UCSD-AML1 (cell line): Measurements from ENCODE around the gene OR10X1.

Experiments used
- DNase-seq: peaks from one replicate; lab custom pipeline; 2025; ENCODE audit not compliant: unreplicated experiment; lab: John Stamatoyannopoulos, UW

Gene OR10X1, protein sequence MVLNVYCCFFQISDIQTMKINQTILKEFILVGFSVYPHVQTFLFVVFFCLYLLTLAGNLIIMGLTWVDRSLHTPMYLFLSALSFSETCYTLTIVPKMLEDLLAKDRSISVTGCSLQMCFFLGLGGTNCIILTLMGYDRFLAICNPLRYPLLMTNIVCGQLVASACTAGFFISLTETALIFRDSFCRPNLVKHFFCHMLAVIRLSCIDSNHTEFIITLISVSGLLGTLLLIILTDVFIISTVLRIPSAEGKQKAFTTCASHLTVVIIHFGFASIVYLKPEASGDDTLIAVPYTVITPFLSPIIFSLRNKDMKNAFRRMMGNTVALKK

DNA sequence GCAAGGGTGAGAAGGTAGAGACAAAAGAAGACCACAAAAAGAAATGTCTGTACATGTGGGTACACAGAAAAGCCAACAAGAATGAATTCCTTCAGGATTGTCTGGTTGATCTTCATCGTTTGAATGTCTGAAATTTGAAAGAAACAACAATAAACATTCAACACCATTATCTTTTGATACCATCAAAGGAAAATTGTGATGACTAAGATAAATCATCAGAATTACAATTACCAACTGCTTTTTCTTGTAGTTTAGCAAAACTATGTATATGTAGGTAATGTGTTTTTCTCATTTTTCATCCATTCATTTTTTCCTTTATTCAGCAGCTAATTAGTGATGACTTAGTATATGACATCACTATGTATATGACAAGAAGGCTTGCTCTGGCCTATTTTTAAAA is at the start of gene OR10X1:
Gene OR10X1, minus strand, starts transcription at position 167 of the 400 bp plus-strand sequence. Its CDS starts 0 bp downstream, at position 167.
- DNase-seq = no peak

GRCh38 chr1:158613764-158614163 is 34.1 kb upstream of the OR10X1 start:
- no peak for DNase-seq

- no peak for DNase-seq
These were observed 32.2 kb upstream of the OR10X1 start for GRCh38 chr1:158611916-158612315.

DNA sequence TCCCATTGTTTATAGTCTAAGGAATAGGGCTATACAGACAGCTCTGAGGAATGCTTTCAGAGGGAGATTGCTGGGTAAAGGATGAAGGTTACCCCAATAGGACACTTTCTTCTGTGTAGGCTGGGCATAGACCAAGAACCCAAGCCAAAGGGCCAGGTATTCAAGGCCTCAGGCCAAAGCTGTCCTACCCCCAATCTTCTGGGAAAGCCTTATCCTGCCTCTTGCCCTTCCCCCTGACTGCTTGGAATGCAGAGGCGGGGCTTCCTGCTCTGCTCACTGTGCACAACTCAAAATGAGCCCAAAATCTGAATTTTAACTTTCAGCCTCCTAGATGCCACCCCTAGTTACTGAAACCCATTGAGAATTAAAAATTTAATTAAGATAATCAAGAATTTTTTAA is 27.6 kb upstream of the OR10X1 start:
- no peak for DNase-seq

DNA sequence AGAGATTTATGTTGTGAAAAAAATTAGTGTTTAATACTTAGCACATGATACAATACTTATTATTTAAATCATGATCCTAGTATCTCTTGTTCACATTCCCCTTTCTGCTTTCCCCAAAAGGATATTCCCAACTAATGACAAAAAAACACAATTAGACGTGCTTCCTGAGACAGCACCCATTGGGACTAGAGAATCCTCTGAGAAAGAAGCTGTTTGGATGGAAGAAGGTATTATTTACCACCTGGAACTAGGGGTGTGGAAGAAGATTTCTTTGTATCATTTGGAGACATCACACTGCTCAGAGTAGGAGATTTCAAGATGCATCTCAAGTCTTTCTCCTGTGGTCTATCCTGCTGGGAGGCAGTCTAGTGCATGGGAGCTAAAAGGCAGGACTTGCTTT is 25.3 kb upstream of the OR10X1 start, which contains the start of gene OR10Z1:
Gene OR10Z1, plus strand, starts transcription at position 301 of the 400 bp plus-strand sequence. CDS start 1,171 bp downstream, outside the sequence.
- DNase-seq = no peak

DNA sequence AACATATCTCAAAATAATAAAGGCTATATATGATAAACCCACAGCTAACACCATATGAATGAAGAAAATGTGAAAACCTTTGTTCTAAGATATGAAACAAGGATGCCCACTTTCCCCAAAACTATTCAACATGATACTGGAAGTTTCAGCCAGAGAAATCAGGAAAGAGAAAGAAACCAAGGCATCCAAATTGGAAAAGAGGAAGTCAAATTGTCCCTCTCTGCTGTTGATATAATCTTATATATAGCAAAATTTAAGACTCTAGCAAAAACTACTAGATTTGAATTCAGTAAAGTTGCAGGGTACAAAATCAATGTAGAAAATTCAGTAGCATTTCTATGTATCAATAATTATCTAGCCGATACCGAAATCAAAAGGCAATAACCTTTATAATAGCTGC is 21.0 kb upstream of the OR10X1 start:
- no peak for DNase-seq

- no peak for DNase-seq
These were observed 7.2 kb upstream of the OR10X1 start for GRCh38 chr1:158586942-158587341.

- no peak for DNase-seq
These were observed 4.3 kb upstream of the OR10X1 start for GRCh38 chr1:158583962-158584361.

DNA sequence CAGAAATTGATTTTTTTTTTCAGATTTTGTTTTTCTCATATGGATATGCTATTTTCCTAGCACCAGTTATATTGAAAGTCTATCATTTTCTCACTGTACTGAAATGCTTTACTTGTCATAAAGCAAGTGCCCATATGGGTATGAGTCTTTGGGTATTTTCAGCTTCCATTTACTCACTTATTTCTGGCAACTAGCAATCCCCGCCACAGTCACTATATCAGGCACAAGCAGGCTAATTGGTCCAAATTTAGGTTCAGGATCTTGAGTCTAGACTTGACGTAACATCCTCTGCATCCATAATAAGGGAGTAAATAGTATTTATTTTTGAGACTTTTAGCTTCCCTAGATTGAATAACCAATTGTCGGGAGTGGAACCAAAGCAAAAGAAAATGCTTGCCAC is 2.1 kb downstream of the OR10X1 start:
- no peak for DNase-seq

DNA sequence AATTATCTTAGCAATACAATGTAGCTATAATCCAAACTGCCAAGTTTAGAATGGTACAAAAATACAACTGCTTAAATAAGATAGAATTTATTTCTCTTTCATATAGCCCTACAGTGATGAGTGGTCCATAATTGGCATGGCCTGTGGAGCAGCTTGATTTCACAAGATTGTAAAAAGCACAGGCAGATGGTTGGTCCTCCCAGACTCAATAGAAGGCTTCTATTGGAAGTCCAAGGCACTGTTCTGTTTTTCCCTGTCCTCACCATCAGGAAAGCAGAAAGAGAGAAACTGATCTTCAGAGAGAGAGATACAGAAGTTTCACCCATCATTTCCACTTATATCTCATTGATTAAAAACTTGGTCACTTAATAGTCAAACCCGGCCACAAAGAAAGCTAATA is 7.5 kb downstream of the OR10X1 start:
- no peak for DNase-seq

DNA sequence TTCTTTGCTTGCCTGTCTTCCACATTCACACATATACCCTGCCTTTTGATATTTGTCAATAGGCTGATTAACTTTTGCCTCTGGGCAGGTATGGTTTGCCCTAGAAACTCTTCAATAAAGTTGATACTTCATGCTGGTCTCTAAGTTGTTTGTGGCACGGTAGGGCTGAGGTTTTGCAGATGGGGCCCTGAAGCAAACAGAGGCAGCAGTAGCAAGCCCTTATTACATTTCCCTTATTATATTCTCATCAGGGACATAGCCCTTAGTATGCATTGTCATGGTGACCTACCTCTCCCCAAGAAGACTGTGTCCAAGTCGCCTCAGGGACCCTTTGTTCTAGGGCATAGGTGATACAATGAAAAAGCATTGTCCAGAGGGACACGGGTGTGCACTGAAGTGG is 9.2 kb downstream of the OR10X1 start, which contains the start of gene OR6P1:
Gene OR6P1, minus strand, starts transcription at position 101 of the 400 bp plus-strand sequence. CDS start 6,976 bp downstream, outside the sequence.
- no peak for DNase-seq

- no peak for DNase-seq
These were observed 15.1 kb downstream of the OR10X1 start for GRCh38 chr1:158564608-158565007.

GRCh38 chr1:158563853-158564252 is 15.8 kb downstream of the OR10X1 start:
- no peak for DNase-seq

DNA sequence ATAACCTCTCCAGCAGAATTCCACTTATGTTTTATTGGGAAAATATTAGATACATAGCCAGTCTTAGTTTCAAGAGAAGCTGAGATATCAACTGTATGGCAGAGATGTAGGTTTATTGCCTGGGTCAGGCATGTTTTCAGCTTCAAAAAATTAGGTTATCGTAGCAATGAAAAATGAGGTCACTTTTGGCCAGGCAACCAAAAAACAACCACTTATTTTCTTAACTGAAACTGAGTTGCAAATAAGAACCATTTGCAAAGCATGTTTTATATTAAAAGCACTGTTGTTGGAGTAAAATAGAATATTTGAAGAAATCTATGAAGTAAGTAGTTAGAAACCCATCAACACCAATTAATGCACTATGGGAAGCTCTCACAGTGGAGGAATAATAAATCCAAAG is 20.0 kb downstream of the OR10X1 start:
- no peak for DNase-seq

- DNase-seq = no peak
These were observed 25.3 kb downstream of the OR10X1 start, which contains the start of gene OR6Y1 for GRCh38 chr1:158554352-158554751. OR6Y1 (minus strand) TSS chr1:158554405; CDS start chr1:158548105, 6,300 bp downstream.

GRCh38 chr1:158552296-158552695 is 27.4 kb downstream of the OR10X1 start:
- no peak for DNase-seq

DNA sequence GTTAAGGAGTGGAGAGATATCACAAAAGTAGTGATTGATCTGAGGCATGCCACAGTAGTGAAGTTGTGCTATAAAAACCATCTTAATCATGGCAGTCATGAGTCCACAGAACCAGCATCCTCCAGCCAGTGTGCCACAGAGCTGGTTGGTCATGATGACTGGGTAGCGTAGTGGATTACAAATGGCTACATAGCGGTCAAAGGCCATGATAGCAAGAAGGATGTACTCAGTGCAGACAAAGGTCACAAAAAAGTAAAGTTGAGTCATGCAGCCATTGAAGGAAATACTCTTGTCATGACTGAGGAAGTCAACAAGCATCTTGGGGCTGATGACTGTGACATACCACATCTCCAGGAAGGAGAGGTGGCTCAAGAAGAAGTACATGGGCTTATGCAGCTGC is 32.2 kb downstream of the OR10X1 start:
- no peak for DNase-seq

- DNase-seq = no peak
These were observed 42.1 kb downstream of the OR10X1 start for GRCh38 chr1:158537609-158538008.

DNA sequence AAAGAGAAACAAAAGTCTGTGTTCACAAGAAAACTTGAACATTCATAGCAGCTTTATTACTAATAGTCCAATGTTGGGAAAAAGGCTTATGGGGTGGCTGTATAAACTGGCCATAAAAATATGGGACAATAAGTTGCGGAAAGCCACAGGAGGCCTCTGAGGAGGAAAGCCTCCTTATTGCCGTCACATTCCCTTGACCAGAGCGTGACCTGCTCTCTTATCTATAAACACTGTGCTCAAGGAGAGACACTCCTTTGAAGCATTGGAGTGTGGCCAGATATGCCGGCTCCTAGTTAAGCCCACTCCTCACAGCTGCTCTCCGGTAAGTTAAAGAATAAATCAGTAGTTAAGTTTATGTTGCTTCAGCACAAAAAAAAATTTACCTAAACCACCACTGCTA is 45.2 kb downstream of the OR10X1 start:
- no peak for DNase-seq
